CD4-positive, alpha-beta T cell treated with Interferon gamma for 1 hour (primary cell): ENCODE measurements around the gene DNAH3.
"Not testable (repeated sequence)": the region's sequence is repeated elsewhere in the genome, so short reads cannot be mapped to it uniquely, and the experiment has no call there.

Source experiments
- DNase-seq: peaks from one replicate; pipeline ENCODE4 v3.0.0-alpha.2; 2020

The DNAH3 gene

GRCh38 chr16:21063314-21063713, 87.3 kb downstream of the DNAH3 start:
- not testable (repeated sequence) for DNase-seq

DNA sequence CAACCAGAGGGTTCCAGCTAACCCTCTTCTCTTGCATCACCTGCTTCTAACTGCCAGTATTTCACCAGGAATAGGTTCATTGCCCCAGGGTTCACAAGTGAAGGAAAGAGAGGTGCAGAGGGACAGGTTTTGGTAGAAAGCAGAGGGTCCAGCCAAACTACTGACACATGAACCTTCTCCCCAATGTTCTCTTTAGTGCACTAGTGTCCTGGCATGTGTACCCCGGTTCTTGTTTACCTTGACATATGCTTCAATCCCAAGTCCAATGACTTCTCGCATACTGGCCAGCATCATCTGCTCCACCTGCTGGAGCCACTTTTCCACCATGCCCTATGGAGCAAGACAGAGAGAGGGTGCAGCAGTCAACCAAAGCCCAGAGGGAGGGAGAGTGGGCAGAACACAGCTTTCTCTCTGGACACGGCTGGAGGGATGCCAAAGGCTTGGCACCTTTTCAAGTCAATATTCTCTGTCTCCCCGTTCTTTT, 90.6 kb downstream of the DNAH3 start:
- DNase-seq, result no peak

- DNase-seq, result no peak
Observed at GRCh38 chr16:21057875-21058274, 92.8 kb downstream of the DNAH3 start.

- DNase-seq, result no peak
Observed at GRCh38 chr16:21056396-21056795, 94.2 kb downstream of the DNAH3 start.

GRCh38 chr16:21055738-21056137, 94.9 kb downstream of the DNAH3 start:
- DNase-seq, result not testable (repeated sequence)

GRCh38 chr16:21053590-21053989, 97.1 kb downstream of the DNAH3 start:
- DNase-seq, result no peak

DNA sequence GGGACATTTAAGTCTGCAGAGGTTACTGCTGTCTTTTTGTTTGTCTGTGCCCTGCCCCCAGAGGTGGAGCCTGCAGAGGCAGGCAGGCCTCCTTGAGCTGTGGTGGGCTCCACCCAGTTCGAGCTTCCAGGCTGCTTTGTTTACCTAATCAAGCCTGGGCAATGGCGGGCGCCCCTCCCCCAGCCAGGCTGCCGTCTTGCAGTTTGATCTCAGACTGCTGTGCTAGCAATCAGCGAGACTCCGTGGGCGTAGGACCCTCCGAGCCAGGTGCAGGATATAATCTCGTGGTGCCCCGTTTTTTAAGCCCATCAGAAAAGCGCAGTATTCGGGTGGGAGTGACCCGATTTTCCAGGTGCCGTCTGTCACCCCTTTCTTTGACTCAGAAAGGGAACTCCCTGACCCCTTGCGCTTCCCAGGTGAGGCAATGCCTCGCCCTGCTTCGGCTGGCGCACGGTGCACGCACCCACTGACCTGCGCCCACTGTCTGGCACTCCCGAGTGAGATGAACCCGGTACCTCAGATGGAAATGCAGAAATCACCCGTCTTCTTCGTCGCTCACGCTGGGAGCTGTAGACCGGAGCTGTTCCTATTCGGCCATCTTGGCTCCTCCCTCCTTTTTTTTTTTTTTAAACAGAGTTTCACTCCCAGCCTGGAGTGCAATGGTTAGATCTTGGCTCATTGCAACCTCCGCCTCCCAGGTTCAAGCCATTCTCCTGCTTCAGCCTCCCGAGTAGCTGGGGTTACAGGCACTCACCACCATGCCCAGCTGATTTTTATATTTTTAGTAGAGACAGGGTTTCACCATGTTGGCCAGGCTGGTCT, 102.3 kb downstream of the DNAH3 start:
- DNase-seq, result not testable (repeated sequence)

DNA sequence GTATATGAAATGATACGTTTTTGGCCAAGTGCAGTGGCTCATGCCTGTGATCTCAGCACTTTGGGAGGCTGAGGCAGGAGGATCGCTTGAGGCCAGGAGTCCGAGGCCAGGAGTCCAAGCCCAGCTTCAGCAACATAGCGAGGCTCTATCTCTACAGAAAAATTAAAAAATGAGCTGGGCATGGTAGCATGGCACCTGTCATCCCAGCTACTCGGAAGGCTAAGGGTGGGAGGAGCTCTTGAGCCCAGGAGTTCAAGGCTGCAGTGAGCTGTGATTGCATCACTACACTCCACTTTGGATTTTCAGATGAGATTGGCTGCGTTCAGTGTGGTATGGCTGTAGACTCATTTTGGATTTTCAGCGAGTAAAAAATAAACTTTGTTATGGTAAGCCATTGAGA, 112.4 kb downstream of the DNAH3 start:
- DNase-seq, result no peak

- DNase-seq, result no peak
Observed at GRCh38 chr16:21037736-21038135, 112.9 kb downstream of the DNAH3 start.

DNA sequence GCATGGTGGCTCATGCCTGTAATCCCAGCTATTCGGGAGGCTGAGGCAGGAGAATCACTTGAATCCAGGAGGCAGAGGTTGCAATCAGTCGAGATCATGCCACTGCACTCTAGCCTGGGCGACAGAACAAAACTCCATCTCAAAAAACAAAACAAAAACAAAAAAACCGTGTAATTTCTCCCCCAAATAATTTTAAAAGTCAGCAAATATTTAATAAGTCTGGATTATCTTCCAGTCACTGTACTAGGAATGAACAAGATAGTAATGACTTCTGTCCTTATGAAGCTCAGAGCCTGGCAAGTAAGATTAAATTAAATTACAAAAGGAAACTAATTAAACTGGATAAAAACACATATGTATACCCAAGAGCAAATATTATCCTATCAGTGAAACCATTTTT, 113.5 kb downstream of the DNAH3 start:
- no peak for DNase-seq

- DNase-seq, result no peak
Observed at GRCh38 chr16:21036471-21036870, 114.2 kb downstream of the DNAH3 start.

DNA sequence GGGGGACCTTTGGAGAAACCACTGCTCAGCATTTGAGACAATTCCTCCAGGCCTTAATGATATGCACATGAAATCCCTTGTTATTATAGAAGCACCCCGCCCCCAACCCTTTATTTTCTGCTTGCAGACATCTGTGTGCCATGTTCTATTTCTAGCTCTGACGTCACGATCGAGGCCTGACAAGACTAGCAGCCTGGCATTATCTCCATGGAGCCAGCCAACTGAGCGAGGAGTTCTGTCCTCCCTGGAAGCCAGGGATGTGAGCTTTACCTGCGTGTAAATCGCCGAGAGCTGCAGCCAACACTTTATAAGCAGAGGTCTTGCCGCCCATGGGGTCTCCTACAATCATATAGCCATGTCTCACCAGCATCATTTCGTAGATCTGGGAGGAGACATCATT, 116.9 kb downstream of the DNAH3 start:
- no peak for DNase-seq

- DNase-seq, result no peak
Observed at GRCh38 chr16:21033264-21033663, 117.4 kb downstream of the DNAH3 start.

GRCh38 chr16:21028728-21029127, 121.9 kb downstream of the DNAH3 start:
- no peak for DNase-seq

DNA sequence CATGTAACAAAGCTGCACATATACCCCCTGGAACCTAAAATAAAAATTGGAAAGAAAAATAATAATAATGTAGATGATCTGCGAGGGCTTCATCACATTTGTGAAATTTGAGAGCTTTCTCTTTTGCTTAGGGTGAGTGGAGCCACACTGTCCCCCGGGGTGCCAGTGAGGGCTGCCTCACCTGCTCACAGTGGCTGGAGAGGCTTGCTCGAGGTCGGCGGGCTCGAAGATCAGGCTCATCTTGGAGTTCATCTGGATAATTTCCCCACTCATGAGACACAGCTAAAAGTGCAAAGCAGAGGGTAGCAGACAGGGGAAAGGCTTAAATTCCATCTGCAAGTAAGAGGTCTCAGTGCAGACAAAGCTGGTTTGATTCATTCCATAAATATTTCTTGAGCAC, 123.8 kb downstream of the DNAH3 start:
- DNase-seq, result no peak

DNA sequence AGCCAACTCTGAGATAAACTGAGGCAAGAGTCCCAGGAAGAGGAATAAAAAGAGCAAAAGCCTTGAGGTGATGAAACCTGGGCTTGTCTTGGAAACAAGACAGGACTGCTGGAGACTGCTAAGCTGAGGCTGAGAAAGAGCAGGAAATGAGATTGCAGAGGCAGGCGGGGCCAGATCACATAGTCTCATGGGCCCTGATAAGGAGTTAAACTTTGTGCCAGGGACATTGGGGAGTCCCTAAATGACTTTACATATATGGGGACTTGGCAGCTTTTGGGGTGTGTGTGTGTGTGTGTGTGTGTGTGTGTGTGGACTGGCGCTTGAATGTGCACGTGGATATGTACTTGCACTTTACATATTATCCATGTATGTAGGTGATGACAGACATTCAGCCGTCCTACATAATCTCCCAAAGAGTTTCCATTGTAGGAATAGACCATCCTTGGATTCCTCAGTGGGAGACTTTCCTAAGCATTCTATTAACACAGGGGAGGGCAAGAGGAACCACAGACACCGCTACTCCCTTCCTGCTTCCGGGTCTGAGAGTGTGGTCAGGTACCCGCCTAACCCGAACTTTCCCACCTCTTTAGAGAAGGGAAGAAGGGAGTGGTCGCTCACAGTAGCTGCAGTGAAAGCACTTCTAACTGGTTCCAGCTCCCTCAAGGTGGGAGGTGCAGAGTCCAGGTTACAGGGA, 127.0 kb downstream of the DNAH3 start:
- DNase-seq, result no peak

GRCh38 chr16:21021316-21021715, 129.3 kb downstream of the DNAH3 start:
- no peak for DNase-seq

DNA sequence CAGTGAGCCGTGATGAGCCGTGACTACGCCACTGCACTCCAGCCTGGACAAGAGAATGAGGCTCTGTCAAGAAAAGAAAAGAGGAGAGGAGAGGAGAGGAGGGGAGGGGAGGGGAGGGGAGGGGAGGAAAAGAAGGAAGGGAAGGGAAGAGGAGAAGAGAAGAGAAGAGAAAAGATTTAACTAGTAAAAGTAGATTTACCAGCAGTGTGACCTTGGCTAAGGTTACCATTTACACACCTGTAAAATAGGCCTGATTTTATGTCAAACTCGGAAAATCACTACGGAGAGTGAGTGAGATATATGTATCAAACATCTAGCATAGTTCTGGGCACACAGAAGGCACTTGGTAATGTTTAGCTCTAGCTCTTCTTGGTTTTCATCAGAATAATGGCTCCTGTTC, 140.8 kb downstream of the DNAH3 start:
- DNase-seq, result no peak

GRCh38 chr16:21005008-21005407, 145.6 kb downstream of the DNAH3 start:
- no peak for DNase-seq

DNA sequence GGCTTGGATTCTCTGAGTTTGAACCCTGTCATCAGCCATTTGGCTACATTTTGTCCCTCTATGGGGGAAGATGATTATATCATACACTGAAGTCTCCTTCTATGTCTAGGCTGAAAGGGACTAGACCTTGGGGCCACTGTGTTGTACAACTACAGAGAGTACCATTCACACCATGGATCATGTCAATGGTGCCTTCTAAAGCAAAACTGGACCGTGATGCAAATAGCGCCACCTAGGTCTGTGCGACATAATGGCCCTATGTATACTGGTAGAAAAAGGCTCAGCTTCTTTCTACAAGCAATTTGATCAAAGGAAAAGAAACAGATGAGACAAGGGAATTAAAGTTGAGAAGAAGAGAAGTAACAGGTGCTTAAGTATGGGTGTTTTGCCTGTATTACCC, 149.4 kb downstream of the DNAH3 start:
- DNase-seq, result no peak

GRCh38 chr16:20997147-20997546, 153.5 kb downstream of the DNAH3 start:
- no peak for DNase-seq

DNA sequence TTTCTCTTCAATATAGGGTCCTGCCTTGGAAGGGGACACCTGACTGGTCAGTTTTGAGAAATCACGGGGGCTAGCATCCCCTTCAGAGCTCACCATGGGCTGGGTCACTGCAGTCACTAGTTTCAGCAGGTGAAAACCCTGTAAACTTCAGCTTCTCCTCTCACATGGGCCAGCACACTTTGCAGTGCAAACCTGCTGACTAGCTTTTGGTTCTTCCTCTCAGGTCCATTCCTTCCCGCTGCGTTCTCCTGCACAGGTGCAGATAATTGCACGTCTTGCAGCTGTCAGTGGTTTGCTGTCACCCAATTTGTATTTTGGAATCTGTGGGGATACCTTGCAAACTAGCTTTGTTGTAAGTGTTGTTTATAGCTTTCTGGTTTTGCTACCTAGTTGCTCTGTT, 154.9 kb downstream of the DNAH3 start:
- DNase-seq, result no peak

- DNase-seq, result not testable (repeated sequence)
Observed at GRCh38 chr16:20989496-20990070, 161.1 kb downstream of the DNAH3 start.

DNA sequence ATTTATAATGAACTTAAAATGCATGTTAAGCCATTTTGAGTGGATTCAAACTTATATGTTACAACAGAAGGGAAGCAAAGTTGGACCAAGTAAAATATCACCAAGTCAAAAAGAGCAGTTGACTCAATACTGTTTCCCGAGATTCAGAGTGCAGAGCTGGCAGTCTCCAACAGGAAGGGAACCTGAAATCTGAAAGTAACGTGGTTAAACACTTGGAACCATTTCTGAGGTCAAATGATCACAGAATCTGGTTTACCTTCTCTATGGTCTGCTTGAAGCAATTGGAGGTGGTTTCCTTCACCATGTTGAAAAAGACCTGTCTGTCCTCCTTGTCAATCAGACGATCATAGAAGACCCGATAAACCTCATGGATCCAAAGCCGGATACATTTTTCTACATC, 163.6 kb downstream of the DNAH3 start:
- no peak for DNase-seq
